Measurements from ENCODE around the gene ARHGAP18.

ARHGAP18 gene

DNA sequence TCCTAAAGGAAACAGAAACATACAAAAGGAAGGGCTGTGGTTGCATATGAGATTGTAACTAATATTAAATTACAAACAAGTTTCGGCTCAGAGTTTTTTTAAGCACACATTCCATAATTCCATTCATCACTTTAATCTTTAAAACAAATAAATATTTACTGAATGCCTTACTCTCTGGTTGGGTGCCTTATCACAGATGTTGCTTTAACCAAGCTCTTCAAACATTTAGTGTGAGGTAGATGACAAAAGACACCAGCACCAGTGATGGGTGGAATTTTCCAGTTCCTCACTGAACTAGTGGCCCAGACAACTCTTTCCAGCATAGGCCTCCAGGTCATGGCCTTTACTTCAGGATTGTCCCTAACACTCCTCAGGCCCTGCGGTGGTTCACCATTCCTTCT, 58.7 kb downstream of the ARHGAP18 start:
- H3K4me1 ChIP-seq (ENCODE audit: control insufficient read depth in 1 of 2, insufficient read depth in 2 of 2, low read length in 2 of 2) = no peaks in the 10 kb centered on the region
- no peaks in the 10 kb centered on the region for H3K36me3 ChIP-seq (ENCODE audit: control insufficient read depth in 1 of 2, insufficient read depth in 2 of 2, low read length in 2 of 2)
- H3K27me3 ChIP-seq (ENCODE audit: low read depth, low read length) = no peaks in the 10 kb centered on the region
- no peak overlapping the region for H3K27ac ChIP-seq (ENCODE audit: low read length)
- no peak overlapping the region for H3K4me3 ChIP-seq (ENCODE audit: low read depth in 1 of 2, low read length in 2 of 2)
- no peaks in the 10 kb centered on the region for H3K9me3 ChIP-seq (ENCODE audit: control insufficient read depth in 1 of 2, low read length in 2 of 2)

DNA sequence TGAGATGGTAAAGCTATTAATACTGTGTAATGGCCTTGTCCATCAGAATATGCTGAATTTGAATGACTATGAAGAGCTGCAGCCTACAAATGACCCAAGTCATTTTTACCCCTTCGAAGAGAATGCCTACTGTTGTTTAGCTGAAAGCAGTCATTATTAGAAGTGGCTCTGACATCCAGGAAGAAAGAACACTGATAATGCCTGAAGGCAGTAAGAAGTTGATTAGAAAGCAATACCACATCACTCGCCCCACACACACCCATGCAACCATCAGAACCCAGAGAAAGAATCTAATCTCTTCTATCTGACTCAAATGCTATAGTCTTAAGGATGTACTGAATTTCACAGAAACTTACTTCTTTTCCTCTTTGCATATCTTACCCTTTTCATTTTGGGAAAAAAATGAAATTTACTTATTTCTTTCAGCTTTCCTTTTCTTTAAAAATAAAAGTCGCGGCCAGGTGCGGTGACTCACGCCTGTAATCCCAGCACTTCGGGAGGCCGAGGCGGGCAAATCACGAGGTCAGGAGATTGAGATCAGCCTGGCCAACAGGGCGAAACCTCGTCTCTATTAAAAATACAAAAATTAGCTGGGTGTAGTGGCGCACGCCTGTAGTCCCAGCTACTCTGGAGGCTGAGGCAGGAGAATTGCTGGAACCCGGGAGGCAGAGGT, 61.0 kb downstream of the ARHGAP18 start:
- H3K27ac ChIP-seq (ENCODE audit: low read length) = no peak overlapping the region
- no peaks in the 10 kb centered on the region for H3K9me3 ChIP-seq (ENCODE audit: control insufficient read depth in 1 of 2, low read length in 2 of 2)
- H3K4me1 ChIP-seq (ENCODE audit: control insufficient read depth in 1 of 2, insufficient read depth in 2 of 2, low read length in 2 of 2) = peaks cover 0 to 2% of the 10 kb centered on the region in 2 donors
- no peaks in the 10 kb centered on the region for H3K36me3 ChIP-seq (ENCODE audit: control insufficient read depth in 1 of 2, insufficient read depth in 2 of 2, low read length in 2 of 2)
- H3K27me3 ChIP-seq (ENCODE audit: low read depth, low read length) = no peaks in the 10 kb centered on the region
- no peak overlapping the region for H3K4me3 ChIP-seq (ENCODE audit: low read depth in 1 of 2, low read length in 2 of 2)

DNA sequence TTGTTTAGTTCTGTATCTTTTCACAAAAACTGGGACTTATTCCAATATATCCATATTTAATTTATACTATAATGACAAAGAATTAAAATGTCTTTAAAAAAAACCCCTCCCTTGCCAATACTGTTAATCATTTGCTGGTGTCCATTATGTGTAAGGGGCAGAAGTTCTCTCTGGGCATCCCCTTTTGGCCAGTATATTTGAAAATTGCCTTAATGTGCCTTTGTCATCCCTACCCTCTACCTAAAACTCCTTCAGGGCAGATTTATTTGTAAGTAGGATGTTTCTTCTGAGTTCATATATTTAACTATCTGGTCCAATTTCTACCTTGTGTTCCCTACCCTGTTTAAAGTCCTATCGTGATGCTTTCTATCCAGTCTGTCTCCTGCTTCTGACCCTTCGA, 62.9 kb downstream of the ARHGAP18 start:
- H3K9me3 ChIP-seq (ENCODE audit: control insufficient read depth in 1 of 2, low read length in 2 of 2) = no peaks in the 10 kb centered on the region
- H3K27me3 ChIP-seq (ENCODE audit: low read depth, low read length) = no peaks in the 10 kb centered on the region
- H3K4me3 ChIP-seq (ENCODE audit: low read depth in 1 of 2, low read length in 2 of 2) = peak overlapping the region in 1 of 2 donors; percentile 26
- H3K36me3 ChIP-seq (ENCODE audit: control insufficient read depth in 1 of 2, insufficient read depth in 2 of 2, low read length in 2 of 2) = no peaks in the 10 kb centered on the region
- peaks cover 0 to 3% of the 10 kb centered on the region in 2 donors for H3K4me1 ChIP-seq (ENCODE audit: control insufficient read depth in 1 of 2, insufficient read depth in 2 of 2, low read length in 2 of 2)
- no peak overlapping the region for H3K27ac ChIP-seq (ENCODE audit: low read length)

DNA sequence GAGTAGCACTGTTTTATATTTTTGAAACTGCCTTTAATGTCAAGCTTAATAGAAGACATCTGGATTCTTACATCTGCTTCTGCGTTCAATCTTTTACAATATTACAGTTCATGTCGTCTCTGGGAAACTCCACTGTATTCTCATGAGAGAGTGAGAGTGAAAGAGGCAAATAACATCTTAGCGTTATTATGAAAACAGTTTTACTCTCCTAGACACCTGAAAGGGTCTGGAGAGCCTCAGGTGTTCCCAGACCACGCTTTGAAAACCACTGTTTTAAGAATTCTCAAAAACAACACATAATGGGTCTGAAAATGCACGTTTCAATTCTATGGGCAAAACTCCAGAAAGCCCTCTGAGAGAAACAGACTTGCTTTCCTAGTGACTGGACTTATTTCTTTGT, 63.3 kb downstream of the ARHGAP18 start:
- peaks cover 0 to 3% of the 10 kb centered on the region in 2 donors for H3K4me1 ChIP-seq (ENCODE audit: control insufficient read depth in 1 of 2, insufficient read depth in 2 of 2, low read length in 2 of 2)
- H3K27ac ChIP-seq (ENCODE audit: low read length) = no peak overlapping the region
- no peaks in the 10 kb centered on the region for H3K36me3 ChIP-seq (ENCODE audit: control insufficient read depth in 1 of 2, insufficient read depth in 2 of 2, low read length in 2 of 2)
- H3K9me3 ChIP-seq (ENCODE audit: control insufficient read depth in 1 of 2, low read length in 2 of 2) = no peaks in the 10 kb centered on the region
- peak overlapping the region in 1 of 2 donors; percentile 26 for H3K4me3 ChIP-seq (ENCODE audit: low read depth in 1 of 2, low read length in 2 of 2)
- no peaks in the 10 kb centered on the region for H3K27me3 ChIP-seq (ENCODE audit: low read depth, low read length)

DNA sequence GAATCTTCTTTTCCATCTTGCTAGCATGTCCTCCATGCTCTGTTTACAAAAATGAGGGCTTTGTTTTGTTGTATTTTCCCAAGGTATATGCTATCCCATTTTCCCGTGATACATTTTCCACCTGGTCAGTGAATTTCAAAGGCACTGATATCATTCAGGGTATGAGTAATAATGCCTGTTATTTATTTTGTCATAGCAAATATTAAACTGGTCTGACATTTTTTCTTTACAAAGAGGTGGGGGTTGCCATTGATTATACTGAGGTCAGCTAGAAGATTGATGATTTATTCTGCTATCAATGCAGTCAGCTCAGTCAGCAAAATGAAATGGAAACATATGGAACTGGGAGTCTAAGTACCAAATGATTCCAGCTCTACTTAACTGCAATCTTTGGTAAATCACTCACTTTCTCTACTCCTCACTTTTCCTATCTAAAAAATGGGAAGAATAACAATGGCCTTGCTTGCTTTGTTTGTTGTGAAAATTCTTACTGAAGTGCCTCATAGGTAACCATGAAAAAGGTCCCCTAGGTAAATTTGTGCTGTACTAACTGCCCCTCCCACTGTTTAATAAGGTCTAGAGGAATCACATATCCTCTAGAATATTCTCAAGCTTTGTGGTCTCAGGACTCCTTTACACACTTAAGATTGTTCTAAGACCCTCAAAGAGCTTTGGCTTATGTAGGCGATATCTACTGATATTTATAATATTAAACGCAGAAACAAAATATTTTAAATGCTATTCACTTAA, 64.0 kb downstream of the ARHGAP18 start:
- H3K4me1 ChIP-seq (ENCODE audit: control insufficient read depth in 1 of 2, insufficient read depth in 2 of 2, low read length in 2 of 2) = peaks cover 0 to 3% of the 10 kb centered on the region in 2 donors
- no peaks in the 10 kb centered on the region for H3K36me3 ChIP-seq (ENCODE audit: control insufficient read depth in 1 of 2, insufficient read depth in 2 of 2, low read length in 2 of 2)
- no peak overlapping the region for H3K4me3 ChIP-seq (ENCODE audit: low read depth in 1 of 2, low read length in 2 of 2)
- H3K27ac ChIP-seq (ENCODE audit: low read length) = no peak overlapping the region
- no peaks in the 10 kb centered on the region for H3K27me3 ChIP-seq (ENCODE audit: low read depth, low read length)
- H3K9me3 ChIP-seq (ENCODE audit: control insufficient read depth in 1 of 2, low read length in 2 of 2) = no peaks in the 10 kb centered on the region

DNA sequence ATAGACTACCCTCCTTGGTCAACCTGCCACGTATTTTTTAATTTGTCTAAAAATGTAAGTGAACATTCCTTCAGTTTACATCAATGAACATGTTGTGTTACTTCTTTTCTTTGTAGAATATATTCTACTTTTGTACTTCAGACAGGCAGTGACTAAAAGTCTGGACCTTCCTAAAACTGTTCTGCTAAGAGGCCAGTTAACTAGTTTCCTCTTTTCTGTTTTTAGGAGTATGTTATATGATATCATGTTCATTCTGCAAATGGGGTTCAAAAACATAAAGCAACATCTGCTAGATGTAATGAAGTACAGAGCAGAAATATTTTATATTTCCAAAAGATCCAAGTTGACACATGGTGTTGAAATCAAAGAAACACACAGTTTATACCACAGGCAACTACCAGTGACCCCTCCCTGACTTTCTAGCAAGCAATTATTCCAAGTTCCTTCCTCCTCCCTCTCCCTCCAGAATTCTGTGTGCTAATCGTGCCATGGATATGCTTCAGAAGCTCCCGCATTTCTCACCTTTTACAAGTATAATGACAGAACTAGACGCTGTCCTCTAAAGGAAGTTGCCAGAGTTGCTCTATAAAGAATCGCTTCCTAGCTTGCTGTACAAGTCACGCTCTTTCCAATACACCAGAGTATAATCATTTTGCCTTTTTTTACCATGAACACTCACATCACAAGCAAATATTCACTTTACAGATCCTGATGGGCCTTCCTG, 64.7 kb downstream of the ARHGAP18 start:
- no peaks in the 10 kb centered on the region for H3K27me3 ChIP-seq (ENCODE audit: low read depth, low read length)
- H3K9me3 ChIP-seq (ENCODE audit: control insufficient read depth in 1 of 2, low read length in 2 of 2) = no peaks in the 10 kb centered on the region
- no peaks in the 10 kb centered on the region for H3K36me3 ChIP-seq (ENCODE audit: control insufficient read depth in 1 of 2, insufficient read depth in 2 of 2, low read length in 2 of 2)
- no peak overlapping the region for H3K4me3 ChIP-seq (ENCODE audit: low read depth in 1 of 2, low read length in 2 of 2)
- peaks cover 0 to 3% of the 10 kb centered on the region in 2 donors for H3K4me1 ChIP-seq (ENCODE audit: control insufficient read depth in 1 of 2, insufficient read depth in 2 of 2, low read length in 2 of 2)
- H3K27ac ChIP-seq (ENCODE audit: low read length) = no peak overlapping the region

DNA sequence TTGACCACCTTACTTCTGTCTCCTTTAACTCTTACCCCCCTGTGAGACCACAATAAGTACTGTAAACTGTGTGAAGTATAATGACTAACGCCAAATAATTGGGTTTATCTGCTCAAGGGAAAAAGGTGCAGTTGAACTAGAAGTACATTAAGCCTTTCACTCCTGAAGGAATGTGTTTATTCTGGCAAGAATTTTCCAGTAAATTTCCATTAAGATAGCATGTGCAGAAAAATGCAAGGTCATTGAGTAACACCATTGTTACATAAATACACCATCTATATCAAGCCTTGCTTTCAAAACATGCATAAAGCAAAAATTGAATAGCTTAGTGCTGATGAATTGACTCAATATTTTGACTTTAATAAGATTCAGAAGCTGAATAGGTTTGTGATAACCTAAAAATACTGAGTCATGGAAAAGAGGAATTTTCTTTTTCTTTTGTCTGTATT, 65.4 kb downstream of the ARHGAP18 start:
- no peaks in the 10 kb centered on the region for H3K36me3 ChIP-seq (ENCODE audit: control insufficient read depth in 1 of 2, insufficient read depth in 2 of 2, low read length in 2 of 2)
- no peaks in the 10 kb centered on the region for H3K27me3 ChIP-seq (ENCODE audit: low read depth, low read length)
- no peaks in the 10 kb centered on the region for H3K9me3 ChIP-seq (ENCODE audit: control insufficient read depth in 1 of 2, low read length in 2 of 2)
- no peak overlapping the region for H3K27ac ChIP-seq (ENCODE audit: low read length)
- H3K4me1 ChIP-seq (ENCODE audit: control insufficient read depth in 1 of 2, insufficient read depth in 2 of 2, low read length in 2 of 2) = peaks cover 0 to 3% of the 10 kb centered on the region in 2 donors
- H3K4me3 ChIP-seq (ENCODE audit: low read depth in 1 of 2, low read length in 2 of 2) = no peak overlapping the region

DNA sequence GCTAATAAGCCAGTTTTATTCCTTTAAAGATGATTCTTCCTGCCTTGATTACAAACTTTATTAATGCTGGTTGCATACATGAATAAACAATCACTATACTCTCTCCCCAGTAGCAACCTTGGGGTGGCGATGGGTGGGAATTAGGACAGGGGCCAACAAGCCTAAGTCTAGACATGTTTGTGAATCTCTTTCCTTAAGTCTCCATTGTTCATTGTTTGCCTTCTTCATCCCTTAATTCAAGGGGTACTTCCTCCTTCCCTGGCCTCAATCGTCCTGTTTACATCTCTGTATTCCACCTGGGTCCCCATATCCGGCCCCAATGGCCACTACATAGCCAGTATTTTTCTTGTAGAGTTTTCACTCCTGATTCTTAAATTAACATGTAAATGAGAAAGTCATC, 66.0 kb downstream of the ARHGAP18 start:
- H3K27ac ChIP-seq (ENCODE audit: low read length) = no peak overlapping the region
- no peak overlapping the region for H3K4me3 ChIP-seq (ENCODE audit: low read depth in 1 of 2, low read length in 2 of 2)
- peaks cover 0 to 3% of the 10 kb centered on the region in 2 donors for H3K4me1 ChIP-seq (ENCODE audit: control insufficient read depth in 1 of 2, insufficient read depth in 2 of 2, low read length in 2 of 2)
- H3K36me3 ChIP-seq (ENCODE audit: control insufficient read depth in 1 of 2, insufficient read depth in 2 of 2, low read length in 2 of 2) = no peaks in the 10 kb centered on the region
- no peaks in the 10 kb centered on the region for H3K27me3 ChIP-seq (ENCODE audit: low read depth, low read length)
- H3K9me3 ChIP-seq (ENCODE audit: control insufficient read depth in 1 of 2, low read length in 2 of 2) = no peaks in the 10 kb centered on the region

DNA sequence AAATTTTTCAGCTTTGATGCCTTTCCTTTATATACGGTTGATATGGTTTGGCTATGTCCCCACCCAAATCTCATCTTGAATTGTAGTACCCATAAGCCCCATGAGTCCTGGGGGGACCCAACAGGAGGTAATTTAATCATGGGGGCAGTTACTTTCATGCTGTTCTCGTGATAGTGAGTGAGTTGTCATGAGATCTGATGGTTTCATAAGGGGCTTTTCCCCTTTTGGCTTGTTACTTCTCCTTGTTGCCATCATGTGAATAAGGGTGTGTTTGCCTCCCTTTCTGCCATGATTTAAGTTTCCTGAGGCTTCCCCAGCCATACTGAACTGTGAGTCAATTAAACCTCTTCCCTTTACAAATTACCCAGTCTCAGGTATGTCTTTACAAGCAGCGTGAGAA, 66.8 kb downstream of the ARHGAP18 start:
- Histone ChIP-seq H3K27ac (ENCODE audit: low read length) (no peak overlapping the region), H3K36me3 (ENCODE audit: control insufficient read depth in 1 of 2, insufficient read depth in 2 of 2, low read length in 2 of 2) (peaks cover 0 to under 1% of the 10 kb centered on the region in 2 donors), H3K4me3 (ENCODE audit: low read depth in 1 of 2, low read length in 2 of 2) (no peak overlapping the region), H3K27me3 (ENCODE audit: low read depth, low read length) (no peaks in the 10 kb centered on the region), H3K9me3 (ENCODE audit: control insufficient read depth in 1 of 2, low read length in 2 of 2) (no peaks in the 10 kb centered on the region), H3K4me1 (ENCODE audit: control insufficient read depth in 1 of 2, insufficient read depth in 2 of 2, low read length in 2 of 2) (peaks cover 0 to 3% of the 10 kb centered on the region in 2 donors)

DNA sequence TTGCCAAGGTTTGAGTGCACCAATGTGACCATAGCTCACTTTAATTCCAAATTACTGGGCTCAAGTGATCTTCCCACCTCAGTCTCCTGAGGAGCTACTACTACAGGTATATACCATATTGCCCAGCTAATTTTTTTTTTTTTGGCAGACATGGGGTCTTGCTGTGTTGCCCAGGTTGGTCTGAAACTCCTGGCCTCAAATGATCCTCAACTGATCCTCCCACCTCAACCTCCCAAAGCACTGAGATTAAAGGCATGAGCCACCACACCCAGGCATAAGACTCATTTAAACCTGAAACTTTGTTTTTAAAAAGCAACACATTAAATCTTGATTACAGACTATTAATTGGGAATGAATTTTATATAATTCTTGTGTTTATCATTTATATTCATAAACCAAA, 67.7 kb downstream of the ARHGAP18 start:
- no peaks in the 10 kb centered on the region for H3K27me3 ChIP-seq (ENCODE audit: low read depth, low read length)
- H3K4me1 ChIP-seq (ENCODE audit: control insufficient read depth in 1 of 2, insufficient read depth in 2 of 2, low read length in 2 of 2) = peaks cover 0 to 3% of the 10 kb centered on the region in 2 donors
- H3K9me3 ChIP-seq (ENCODE audit: control insufficient read depth in 1 of 2, low read length in 2 of 2) = no peaks in the 10 kb centered on the region
- peaks cover 0 to 4% of the 10 kb centered on the region in 2 donors for H3K36me3 ChIP-seq (ENCODE audit: control insufficient read depth in 1 of 2, insufficient read depth in 2 of 2, low read length in 2 of 2)
- no peak overlapping the region for H3K27ac ChIP-seq (ENCODE audit: low read length)
- H3K4me3 ChIP-seq (ENCODE audit: low read depth in 1 of 2, low read length in 2 of 2) = no peak overlapping the region

DNA sequence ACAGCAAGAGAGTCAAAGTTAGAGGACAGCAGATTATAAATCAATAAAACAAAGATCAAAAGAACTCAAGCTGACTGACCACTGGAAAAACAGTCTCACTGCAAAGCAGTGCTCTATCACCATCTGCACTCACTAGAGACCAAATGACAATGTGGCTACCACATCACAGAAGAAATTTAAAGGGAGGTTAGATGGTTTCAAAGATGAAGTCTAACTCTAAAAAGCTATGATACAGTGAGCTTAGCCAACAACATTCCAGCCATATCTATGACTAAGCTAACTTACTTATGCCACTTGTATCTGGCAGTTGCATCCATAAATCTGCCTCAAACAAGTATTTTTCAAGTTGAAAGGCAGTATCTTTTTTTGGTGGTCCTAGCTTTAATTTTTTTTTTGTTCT, 68.6 kb downstream of the ARHGAP18 start:
- H3K4me1 ChIP-seq (ENCODE audit: control insufficient read depth in 1 of 2, insufficient read depth in 2 of 2, low read length in 2 of 2) = peaks cover 0 to 3% of the 10 kb centered on the region in 2 donors

More for the DNA sequence above, 68.6 kb downstream of the ARHGAP18 start:
- no peaks in the 10 kb centered on the region for H3K27me3 ChIP-seq (ENCODE audit: low read depth, low read length)
- H3K36me3 ChIP-seq (ENCODE audit: control insufficient read depth in 1 of 2, insufficient read depth in 2 of 2, low read length in 2 of 2) = peaks cover 0 to 4% of the 10 kb centered on the region in 2 donors
- H3K27ac ChIP-seq (ENCODE audit: low read length) = no peak overlapping the region
- no peak overlapping the region for H3K4me3 ChIP-seq (ENCODE audit: low read depth in 1 of 2, low read length in 2 of 2)
- H3K9me3 ChIP-seq (ENCODE audit: control insufficient read depth in 1 of 2, low read length in 2 of 2) = no peaks in the 10 kb centered on the region

All from muscle layer of duodenum (tissue), 2 donors.